Measurements from ENCODE around the gene STX3.

STX3 gene

GRCh38 chr11:59787816-59788215, 32.6 kb downstream of the STX3 start:
- peak overlapping the region; percentile 98 for H3K27ac ChIP-seq (ENCODE audit: low read depth, low read length, severe bottlenecking)
- H3K4me1 ChIP-seq (ENCODE audit: control insufficient read depth, insufficient read depth, low read length, poor library complexity, severe bottlenecking) = peaks cover 23% of the 10 kb centered on the region

DNA sequence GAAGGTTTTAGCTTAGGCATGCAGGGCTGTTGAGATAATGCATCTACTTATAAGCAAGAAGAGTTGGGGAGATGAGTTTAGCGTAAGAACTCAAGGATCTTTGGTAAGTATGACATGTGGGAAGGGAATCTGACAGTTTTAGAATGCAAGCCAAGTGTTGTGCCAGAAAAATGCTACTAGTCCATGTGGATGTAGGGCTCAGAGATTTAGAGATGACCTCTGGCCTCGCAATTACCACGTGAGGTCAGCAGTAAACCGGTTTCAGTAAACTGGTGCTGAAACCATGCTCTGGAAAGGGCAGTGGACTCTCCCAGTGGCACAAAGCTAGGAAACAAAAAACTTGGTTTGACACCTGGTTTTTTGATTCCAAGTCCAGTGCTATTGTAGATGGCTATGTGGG, 36.5 kb downstream of the STX3 start:
- peaks cover 85% of the 10 kb centered on the region for H3K36me3 ChIP-seq (ENCODE audit: control insufficient read depth, insufficient read depth, low read length)
- H3K4me3 ChIP-seq (ENCODE audit: extremely low read depth, insufficient read depth, low read length, poor library complexity, severe bottlenecking) = no peak overlapping the region
- 89 to 96% methylated on average over 4 of the region's 4 CpGs for WGBS, 2 experiments (ENCODE audit: insufficient coverage in 2 of 2)
- no peaks in the 10 kb centered on the region for H3K9me3 ChIP-seq (ENCODE audit: control insufficient read depth, low read length)
- H3K27ac ChIP-seq (ENCODE audit: low read depth, low read length, severe bottlenecking) = no peak overlapping the region
- H3K4me1 ChIP-seq (ENCODE audit: control insufficient read depth, insufficient read depth, low read length, poor library complexity, severe bottlenecking) = peaks cover 20% of the 10 kb centered on the region

More at GRCh38 chr11:59787816-59788215, 32.6 kb downstream of the STX3 start:
- Histone ChIP-seq H3K4me3 (ENCODE audit: extremely low read depth, insufficient read depth, low read length, poor library complexity, severe bottlenecking) (no peak overlapping the region), H3K9me3 (ENCODE audit: control insufficient read depth, low read length) (peaks cover 10% of the 10 kb centered on the region), H3K36me3 (ENCODE audit: control insufficient read depth, insufficient read depth, low read length) (peaks cover 65% of the 10 kb centered on the region)
- 61 to 66% methylated on average over 3 of the region's 3 CpGs for WGBS, 2 experiments (ENCODE audit: insufficient coverage in 2 of 2)

- H3K4me3 ChIP-seq (ENCODE audit: extremely low read depth, insufficient read depth, low read length, poor library complexity, severe bottlenecking) = no peak overlapping the region
- peaks cover 93% of the 10 kb centered on the region for H3K36me3 ChIP-seq (ENCODE audit: control insufficient read depth, insufficient read depth, low read length)
- no peaks in the 10 kb centered on the region for H3K9me3 ChIP-seq (ENCODE audit: control insufficient read depth, low read length)
- no peak overlapping the region for H3K27ac ChIP-seq (ENCODE audit: low read depth, low read length, severe bottlenecking)
- peaks cover 12% of the 10 kb centered on the region for H3K4me1 ChIP-seq (ENCODE audit: control insufficient read depth, insufficient read depth, low read length, poor library complexity, severe bottlenecking)
- 88 to 100% methylated on average over 1 of the region's 1 CpG for WGBS, 2 experiments (ENCODE audit: insufficient coverage in 2 of 2)
These were observed 37.3 kb downstream of the STX3 start for GRCh38 chr11:59792507-59792906.

GRCh38 chr11:59794417-59794816, 39.2 kb downstream of the STX3 start:
- H3K36me3 ChIP-seq (ENCODE audit: control insufficient read depth, insufficient read depth, low read length) = peaks cover 94% of the 10 kb centered on the region
- H3K4me3 ChIP-seq (ENCODE audit: extremely low read depth, insufficient read depth, low read length, poor library complexity, severe bottlenecking) = no peak overlapping the region
- no peaks in the 10 kb centered on the region for H3K4me1 ChIP-seq (ENCODE audit: control insufficient read depth, insufficient read depth, low read length, poor library complexity, severe bottlenecking)
- no peak overlapping the region for H3K27ac ChIP-seq (ENCODE audit: low read depth, low read length, severe bottlenecking)
- 88% methylated on average over 2 of the region's 3 CpGs; no CpG with 5 or more reads in 1 of the 2 experiments for WGBS, 2 experiments (ENCODE audit: insufficient coverage in 2 of 2)
- no peaks in the 10 kb centered on the region for H3K9me3 ChIP-seq (ENCODE audit: control insufficient read depth, low read length)

- peaks cover 10% of the 10 kb centered on the region for H3K4me1 ChIP-seq (ENCODE audit: control insufficient read depth, insufficient read depth, low read length, poor library complexity, severe bottlenecking)
- no peaks in the 10 kb centered on the region for H3K9me3 ChIP-seq (ENCODE audit: control insufficient read depth, low read length)
- peaks cover 71% of the 10 kb centered on the region for H3K36me3 ChIP-seq (ENCODE audit: control insufficient read depth, insufficient read depth, low read length)
- H3K27ac ChIP-seq (ENCODE audit: low read depth, low read length, severe bottlenecking) = no peak overlapping the region
- 92 to 100% methylated on average over 2 to 3 of the region's 7 CpGs for WGBS, 2 experiments (ENCODE audit: insufficient coverage in 2 of 2)
- no peak overlapping the region for H3K4me3 ChIP-seq (ENCODE audit: extremely low read depth, insufficient read depth, low read length, poor library complexity, severe bottlenecking)
These were observed 45.3 kb downstream of the STX3 start for GRCh38 chr11:59800390-59801025.

- Histone ChIP-seq H3K36me3 (ENCODE audit: control insufficient read depth, insufficient read depth, low read length) (peaks cover 69% of the 10 kb centered on the region), H3K4me1 (ENCODE audit: control insufficient read depth, insufficient read depth, low read length, poor library complexity, severe bottlenecking) (peaks cover 10% of the 10 kb centered on the region), H3K9me3 (ENCODE audit: control insufficient read depth, low read length) (no peaks in the 10 kb centered on the region), H3K27ac (ENCODE audit: low read depth, low read length, severe bottlenecking) (no peak overlapping the region), H3K4me3 (ENCODE audit: extremely low read depth, insufficient read depth, low read length, poor library complexity, severe bottlenecking) (no peak overlapping the region)
- 89 to 100% methylated on average over 2 of the region's 2 CpGs for WGBS, 2 experiments (ENCODE audit: insufficient coverage in 2 of 2)
These were observed 46.1 kb downstream of the STX3 start for GRCh38 chr11:59801160-59801706.

GRCh38 chr11:59801981-59802638, 46.9 kb downstream of the STX3 start:
- peak overlapping the region; percentile 78 for H3K27ac ChIP-seq (ENCODE audit: low read depth, low read length, severe bottlenecking)
- 60 to 74% methylated on average over 5 of the region's 5 CpGs for WGBS, 2 experiments (ENCODE audit: insufficient coverage in 2 of 2)
- no peaks in the 10 kb centered on the region for H3K9me3 ChIP-seq (ENCODE audit: control insufficient read depth, low read length)

DNA sequence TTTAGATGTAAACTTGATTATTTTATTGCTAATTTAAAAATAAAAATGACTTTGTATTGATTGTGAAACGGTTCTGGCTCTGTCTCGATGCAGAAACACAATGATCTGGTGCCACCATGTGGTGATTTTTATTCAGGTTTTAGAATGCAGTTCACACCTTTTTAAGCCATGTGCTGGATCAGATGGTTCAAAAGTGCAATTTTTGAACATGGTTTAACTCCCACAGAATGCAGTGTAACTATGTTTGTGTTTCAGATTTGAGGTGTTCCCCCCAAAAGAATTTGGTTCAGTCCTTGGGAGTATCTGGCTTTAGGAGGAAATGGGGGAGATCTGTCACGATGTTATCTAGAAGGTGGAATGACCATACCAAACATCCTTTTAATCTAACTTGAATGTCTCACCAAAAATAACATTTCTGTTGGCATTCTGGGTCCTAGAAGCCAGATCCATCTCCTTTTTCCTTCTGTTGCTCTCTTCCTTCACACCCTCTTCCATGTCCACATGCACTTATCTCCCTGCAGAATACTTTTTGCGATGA, 47.5 kb downstream of the STX3 start:
- Histone ChIP-seq H3K4me3 (ENCODE audit: extremely low read depth, insufficient read depth, low read length, poor library complexity, severe bottlenecking) (no peak overlapping the region), H3K9me3 (ENCODE audit: control insufficient read depth, low read length) (no peaks in the 10 kb centered on the region), H3K4me1 (ENCODE audit: control insufficient read depth, insufficient read depth, low read length, poor library complexity, severe bottlenecking) (peaks cover 10% of the 10 kb centered on the region), H3K27ac (ENCODE audit: low read depth, low read length, severe bottlenecking) (no peak overlapping the region), H3K36me3 (ENCODE audit: control insufficient read depth, insufficient read depth, low read length) (peaks cover 69% of the 10 kb centered on the region)
- WGBS, 2 experiments (ENCODE audit: insufficient coverage in 2 of 2) = 43 to 100% methylated on average over 2 of the region's 4 CpGs

More at GRCh38 chr11:59801981-59802638, 46.9 kb downstream of the STX3 start:
- Histone ChIP-seq H3K4me1 (ENCODE audit: control insufficient read depth, insufficient read depth, low read length, poor library complexity, severe bottlenecking) (peaks cover 10% of the 10 kb centered on the region), H3K36me3 (ENCODE audit: control insufficient read depth, insufficient read depth, low read length) (peaks cover 69% of the 10 kb centered on the region), H3K4me3 (ENCODE audit: extremely low read depth, insufficient read depth, low read length, poor library complexity, severe bottlenecking) (no peak overlapping the region)

DNA sequence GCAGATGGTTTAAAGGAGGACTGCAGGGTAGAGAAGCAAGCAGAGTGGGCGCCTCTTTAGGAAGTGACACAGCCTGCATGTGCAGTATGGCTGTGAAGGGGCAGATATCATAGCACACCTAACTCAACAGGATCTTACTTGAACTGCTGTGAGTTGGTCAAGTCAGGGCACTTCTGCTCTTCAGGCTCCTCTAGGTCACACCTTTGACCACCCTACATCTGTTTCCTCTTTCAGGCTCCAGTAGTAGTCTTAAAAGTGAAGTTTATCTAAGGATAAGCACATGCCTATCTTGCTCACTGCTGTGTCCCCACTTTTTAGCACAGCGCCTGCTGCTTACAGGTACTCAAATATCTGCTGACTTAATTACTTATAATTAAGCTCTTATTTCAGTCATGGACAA, 48.9 kb downstream of the STX3 start:
- WGBS, 2 experiments (ENCODE audit: insufficient coverage in 2 of 2) = 88% methylated on average over 1 of the region's 2 CpGs; no CpG with 5 or more reads in 1 of the 2 experiments
- Histone ChIP-seq H3K4me1 (ENCODE audit: control insufficient read depth, insufficient read depth, low read length, poor library complexity, severe bottlenecking) (peaks cover 10% of the 10 kb centered on the region), H3K4me3 (ENCODE audit: extremely low read depth, insufficient read depth, low read length, poor library complexity, severe bottlenecking) (no peak overlapping the region), H3K36me3 (ENCODE audit: control insufficient read depth, insufficient read depth, low read length) (peaks cover 69% of the 10 kb centered on the region), H3K9me3 (ENCODE audit: control insufficient read depth, low read length) (no peaks in the 10 kb centered on the region), H3K27ac (ENCODE audit: low read depth, low read length, severe bottlenecking) (no peak overlapping the region)

- Histone ChIP-seq H3K4me3 (ENCODE audit: extremely low read depth, insufficient read depth, low read length, poor library complexity, severe bottlenecking) (no peak overlapping the region), H3K36me3 (ENCODE audit: control insufficient read depth, insufficient read depth, low read length) (peaks cover 59% of the 10 kb centered on the region), H3K9me3 (ENCODE audit: control insufficient read depth, low read length) (no peaks in the 10 kb centered on the region), H3K4me1 (ENCODE audit: control insufficient read depth, insufficient read depth, low read length, poor library complexity, severe bottlenecking) (peaks cover 4% of the 10 kb centered on the region), H3K27ac (ENCODE audit: low read depth, low read length, severe bottlenecking) (no peak overlapping the region)
- no CpG with 5 or more reads among the region's 1 CpG for WGBS, 2 experiments (ENCODE audit: insufficient coverage in 2 of 2)
These were observed 52.0 kb downstream of the STX3 start for GRCh38 chr11:59807047-59807610.

Data from mesodermal cell (in vitro differentiated cells).